HUDEP-2 (cell line): ENCODE measurements around the gene FAHD2A.
"Not testable (repeated sequence)": the region's sequence is repeated elsewhere in the genome, so short reads cannot be mapped to it uniquely, and the experiment has no call there.

Source experiments
- DNase-seq, 76 experiments: peaks; one replicate each; lab custom pipeline; 2025; ENCODE audit not compliant: unreplicated experiment in 76 of 76; lab: John Stamatoyannopoulos, UW

Gene FAHD2A

GRCh38 chr2:95402370-95403203 is at the start of gene FAHD2A:
FAHD2A (plus strand) TSS chr2:95402708; CDS start chr2:95405559, 2,851 bp downstream.
- DNase-seq = peak in 75 of 76 experiments; percentile 4 to 94 (median 82)

- no peak for DNase-seq
Observed at GRCh38 chr2:95353055-95353575, 49.4 kb upstream of the FAHD2A start.

GRCh38 chr2:95353613-95354468 is 48.7 kb upstream of the FAHD2A start:
- DNase-seq = no peak

GRCh38 chr2:95354469-95354901 is 48.0 kb upstream of the FAHD2A start:
- no peak for DNase-seq

GRCh38 chr2:95354925-95355324 is 47.6 kb upstream of the FAHD2A start:
- DNase-seq = no peak

GRCh38 chr2:95355486-95355885 is 47.0 kb upstream of the FAHD2A start:
- not testable (repeated sequence) for DNase-seq

GRCh38 chr2:95356821-95357700 is 45.4 kb upstream of the FAHD2A start:
- no peak for DNase-seq

- DNase-seq = no peak
Observed at GRCh38 chr2:95357717-95358280, 44.7 kb upstream of the FAHD2A start.

GRCh38 chr2:95359031-95359430 is 43.5 kb upstream of the FAHD2A start:
- DNase-seq = no peak

- DNase-seq = no peak
Observed at GRCh38 chr2:95359501-95359930, 43.0 kb upstream of the FAHD2A start.

GRCh38 chr2:95361216-95361980 is 41.1 kb upstream of the FAHD2A start:
- DNase-seq = no peak

GRCh38 chr2:95362486-95362885 is 40.0 kb upstream of the FAHD2A start:
- no peak for DNase-seq

GRCh38 chr2:95366514-95366913 is 36.0 kb upstream of the FAHD2A start:
- no peak for DNase-seq

GRCh38 chr2:95372216-95372829 is 30.2 kb upstream of the FAHD2A start:
- no peak for DNase-seq

GRCh38 chr2:95372845-95373244 is 29.7 kb upstream of the FAHD2A start:
- DNase-seq = no peak

- DNase-seq = no peak
Observed at GRCh38 chr2:95374029-95374428, 28.5 kb upstream of the FAHD2A start.

GRCh38 chr2:95374451-95374920 is 28.0 kb upstream of the FAHD2A start:
- no peak for DNase-seq

- no peak for DNase-seq
Observed at GRCh38 chr2:95374921-95375471, 27.5 kb upstream of the FAHD2A start.
